GM19099 (cell line): ENCODE results near the gene APOL6.

ENCODE experiments used
- POLR2A ChIP-seq: IDR thresholded peaks from 3 replicates; pipeline ENCODE4 v1.6.1; 2011; ENCODE audit warnings: low read depth; ENCODE audit not compliant: insufficient read length; ENCODE audit errors: extremely low read depth

The APOL6 gene

DNA sequence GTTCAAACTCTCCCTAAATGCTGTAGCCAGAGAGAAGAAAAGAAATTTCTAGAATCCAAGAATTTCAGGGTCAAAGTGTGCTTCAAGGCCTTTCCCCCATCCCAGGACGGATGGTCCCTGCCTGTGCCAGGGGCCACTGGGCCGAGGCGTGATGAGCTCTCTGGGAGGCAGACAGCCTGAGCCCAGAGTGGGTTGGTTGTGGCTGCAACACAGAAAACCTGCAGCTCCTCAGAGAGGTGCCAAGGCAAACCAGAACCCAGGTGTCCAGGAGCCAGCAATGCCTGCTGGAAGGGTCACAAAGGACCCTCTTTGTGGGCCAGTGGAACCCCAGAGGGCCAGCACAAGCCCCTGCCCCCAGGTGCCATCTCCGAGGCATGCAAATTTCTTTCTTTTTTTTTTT, 2.6 kb upstream of the APOL6 start:
- no peak for TF ChIP-seq POLR2A

DNA sequence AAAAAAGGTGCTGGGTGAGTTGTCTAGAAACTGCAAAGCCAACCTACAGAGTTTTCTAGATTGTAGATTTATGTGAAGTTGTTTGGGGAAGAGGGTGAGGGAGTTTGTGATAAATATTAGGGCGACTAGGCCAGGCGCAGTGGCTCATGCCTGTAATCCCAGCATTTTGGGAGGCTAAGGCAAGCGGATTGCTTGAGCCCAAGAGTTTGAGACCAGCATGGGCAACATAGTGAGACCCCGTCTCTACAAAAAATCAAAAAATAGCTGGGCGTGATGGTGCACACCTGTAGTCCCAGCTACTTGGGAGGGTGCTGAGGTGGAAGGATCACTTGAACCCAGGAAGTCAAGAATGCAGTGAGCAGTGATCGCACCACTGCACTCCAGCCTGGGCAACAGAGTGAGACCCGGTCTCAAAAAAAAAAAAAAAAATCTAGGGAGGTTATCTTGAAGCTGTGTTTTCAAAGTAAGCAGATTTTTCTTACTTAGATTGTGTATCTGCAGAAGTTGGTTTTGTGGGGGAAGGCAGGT, 844 bp downstream of the APOL6 start:
- no peak for TF ChIP-seq POLR2A

GRCh38 chr22:35649636-35650250, 1.5 kb downstream of the APOL6 start:
- no peak for TF ChIP-seq POLR2A

- no peak for TF ChIP-seq POLR2A
These were observed 2.8 kb downstream of the APOL6 start for GRCh38 chr22:35651085-35651484.

- no peak for TF ChIP-seq POLR2A
These were observed 5.6 kb downstream of the APOL6 start for GRCh38 chr22:35653824-35654223.

DNA sequence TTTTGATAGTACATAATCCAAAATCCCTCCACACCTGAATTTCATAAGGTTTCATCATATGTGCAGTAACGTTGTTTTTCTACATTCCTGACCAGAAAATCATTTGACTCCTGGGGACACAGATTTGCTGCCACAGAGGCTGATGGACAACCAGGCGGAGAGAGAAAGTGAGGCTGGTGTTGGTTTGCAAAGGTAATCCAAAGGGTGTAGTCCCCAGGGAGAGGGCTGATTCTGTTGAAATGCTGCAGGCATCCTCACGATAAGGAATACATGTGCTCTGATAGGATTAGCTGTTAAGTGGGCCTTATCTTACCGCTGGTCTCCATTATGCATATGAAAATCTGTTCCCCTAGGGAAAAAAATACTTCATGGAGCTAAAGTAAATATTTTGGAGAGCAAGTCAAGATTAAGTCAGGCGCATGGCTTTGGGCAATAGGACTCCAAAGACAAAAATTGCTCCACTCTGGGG, 8.1 kb downstream of the APOL6 start:
- TF ChIP-seq POLR2A = no peak

DNA sequence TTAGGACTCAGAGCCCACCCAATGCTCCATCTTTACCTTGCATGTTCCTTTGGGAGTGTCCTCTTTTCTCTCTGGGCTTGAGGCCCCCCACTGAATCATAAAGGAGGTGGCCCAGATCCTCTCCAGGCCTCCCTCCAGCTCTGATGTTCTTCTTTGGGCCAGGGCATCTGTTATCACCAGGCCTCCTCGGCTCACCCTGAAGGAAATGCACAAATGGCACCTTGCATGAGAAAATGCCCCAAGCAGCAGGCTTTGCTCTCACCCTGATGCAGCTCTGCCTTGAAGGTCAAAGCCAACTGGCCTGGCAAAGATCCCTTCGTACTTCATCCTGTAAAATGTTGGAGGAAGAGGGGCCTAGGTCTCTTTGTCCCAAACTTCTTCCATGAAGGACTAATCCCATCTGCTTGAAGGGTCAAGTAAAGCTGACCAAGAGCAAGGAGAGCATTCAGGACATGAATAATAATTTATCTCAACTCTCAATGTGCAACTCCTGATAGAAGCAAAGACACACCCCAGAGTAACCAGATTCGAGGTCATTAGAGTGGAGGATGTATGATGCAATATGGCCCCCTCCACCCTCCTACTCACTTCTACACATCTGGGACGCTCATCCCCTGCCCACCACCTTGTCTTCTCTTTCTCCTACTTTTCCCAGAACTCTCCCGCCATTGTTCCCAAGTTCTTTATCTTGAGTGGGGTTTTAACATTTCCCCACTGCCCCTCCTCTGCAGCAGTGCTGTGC, 9.5 kb downstream of the APOL6 start:
- TF ChIP-seq POLR2A = no peak

GRCh38 chr22:35660291-35661127, 12.3 kb downstream of the APOL6 start:
- TF ChIP-seq POLR2A = no peak

GRCh38 chr22:35661464-35661863, 13.2 kb downstream of the APOL6 start:
- no peak for TF ChIP-seq POLR2A

DNA sequence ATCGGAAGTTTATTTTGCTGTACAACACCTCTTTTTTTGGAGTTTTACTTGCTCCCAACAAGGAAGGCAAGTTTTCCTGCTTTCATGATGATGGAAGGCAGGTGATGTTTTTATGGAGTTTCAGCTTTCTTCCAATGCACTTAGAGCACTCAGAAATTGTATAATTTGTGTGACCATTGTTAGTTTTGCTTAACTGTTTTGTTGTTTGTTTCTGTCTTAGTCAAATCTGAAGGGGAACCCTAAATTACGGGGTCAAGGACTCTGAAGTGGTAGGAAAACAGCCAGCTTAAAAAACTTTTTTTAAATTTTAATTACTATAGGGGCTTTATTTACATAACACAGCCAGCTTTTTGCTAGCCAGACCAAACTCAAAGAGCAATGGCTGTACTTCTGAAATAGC, 14.7 kb downstream of the APOL6 start:
- no peak for TF ChIP-seq POLR2A

GRCh38 chr22:35663371-35663770, 15.1 kb downstream of the APOL6 start:
- TF ChIP-seq POLR2A = no peak

- no peak for TF ChIP-seq POLR2A
These were observed 16.8 kb downstream of the APOL6 start for GRCh38 chr22:35664955-35665587.

DNA sequence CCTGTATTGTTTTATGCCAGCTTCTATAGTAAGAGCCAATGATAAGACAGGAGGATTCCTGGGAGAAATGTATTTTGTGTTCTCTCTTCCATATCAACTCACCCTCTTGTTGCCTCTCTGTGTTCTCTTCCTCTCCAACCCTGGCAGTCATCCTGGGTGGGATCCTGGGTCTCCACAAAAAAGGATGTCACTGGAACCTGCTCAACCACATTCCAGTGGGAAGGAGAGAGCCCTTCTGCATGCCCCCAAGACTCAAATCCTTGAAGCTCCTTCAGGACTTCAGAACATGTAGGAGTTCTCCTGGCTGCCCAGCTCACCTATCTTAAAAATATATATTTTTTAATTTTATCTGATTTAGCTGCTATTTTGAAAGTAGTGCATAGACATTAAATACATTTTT, 26.1 kb downstream of the APOL6 start:
- TF ChIP-seq POLR2A = no peak

- no peak for TF ChIP-seq POLR2A
These were observed 29.4 kb downstream of the APOL6 start for GRCh38 chr22:35677460-35678187.
